Endothelial cell of umbilical vein (primary cell): ENCODE data around the gene TOR1B. TPM values are rescaled to one million over a fixed set of nuclear protein-coding genes. Genes with fewer than 3 reads are reported as not detected.

ENCODE experiments used
- BruUV-seq: library from RNA; stranded (reverse); fragments of 400-500 nt; replicated peaks from 2 replicates; lab custom pipeline; 2021; lab: Mats Ljungman, UMichigan
- CTCF ChIA-PET: fragments of 300-600, 350-600 bp; sonication (Branson Sonifier 250); formaldehyde crosslinking; loops from one replicate; lab custom pipeline; 2021; ENCODE audit warnings: antibody characterized with exemption, inconsistent platforms; lab: Charles Lee
- POLR2A ChIA-PET: fragments of 300-600, 350-600 bp; sonication (Branson Sonifier 250); formaldehyde crosslinking; loops from one replicate; lab custom pipeline; 2021; ENCODE audit warnings: antibody characterized with exemption, inconsistent platforms; lab: Charles Lee
- DNase-seq: peaks from one replicate; pipeline ENCODE4 v3.0.0-alpha.2; 2011; ENCODE audit warnings: low read depth, low spot score
- FAIRE-seq: peaks from 2 replicates; lab custom pipeline; 2011; peaks lifted over from hg19 to GRCh38; lab: Jason Lieb, UNC
- H2AFZ ChIP-seq: 2 replicates; pipeline ENCODE4 v1.6.0; 2012; ENCODE audit warnings: low read depth, low read length, control low read depth, inconsistent platforms
- H3K27ac ChIP-seq: 2 replicates; pipeline ENCODE4 v1.5.1; 2011; ENCODE audit warnings: low read depth, mild to moderate bottlenecking, control low read depth, low read length, moderate library complexity; ENCODE audit not compliant: insufficient read depth
- H3K27me3 ChIP-seq, 2 experiments: 2 replicates each; pipeline versions ENCODE4 v1.6.0 to v1.6.1; 2011; ENCODE audit warnings: low read length in 2 of 2, mixed read lengths in 1 of 2; ENCODE audit not compliant: control insufficient read depth in 2 of 2, insufficient read depth in 2 of 2
- H3K36me3 ChIP-seq, 2 experiments: 2 replicates in 1 of 2; 3 replicates in 1 of 2; pipeline ENCODE4 v1.5.1; 2011; ENCODE audit warnings: low read length in 2 of 2, mild to moderate bottlenecking in 1 of 2, moderate library complexity in 1 of 2; ENCODE audit not compliant: control insufficient read depth in 2 of 2, insufficient read depth in 2 of 2; ENCODE audit errors: extremely low read depth in 1 of 2
- H3K4me1 ChIP-seq: 3 replicates; pipeline ENCODE4 v1.5.1; 2011; ENCODE audit warnings: mild to moderate bottlenecking, low read length; ENCODE audit not compliant: control insufficient read depth, insufficient read depth; ENCODE audit errors: extremely low read depth
- H3K4me2 ChIP-seq: 2 replicates; pipeline ENCODE4 v1.6.1; 2011; ENCODE audit warnings: low read length, control low read depth, mixed read lengths; ENCODE audit not compliant: insufficient read depth
- H3K4me3 ChIP-seq, 3 experiments: fragments of 200-600 bp in 1 of 3; sonication (generic), shearing (Covaris generic) in 1 of 3; replicated peaks in 1 of 3; 2 replicates each; pipeline ENCODE4 v1.5.1; 2011 to 2016; ENCODE audit warnings: control low read depth in 3 of 3, low read length in 3 of 3, mild to moderate bottlenecking in 2 of 3, inconsistent platforms in 1 of 3, low read depth in 1 of 3, moderate library complexity in 1 of 3; ENCODE audit not compliant: insufficient read depth in 1 of 3
- H3K79me2 ChIP-seq: 2 replicates; pipeline ENCODE4 v1.6.0; 2012; ENCODE audit warnings: low read length, inconsistent platforms; ENCODE audit not compliant: control insufficient read depth, insufficient read depth
- H3K9ac ChIP-seq: replicated peaks from 2 replicates; pipeline ENCODE3; 2011; ENCODE audit warnings: low read length, control low read depth; ENCODE audit not compliant: insufficient read depth; ENCODE audit errors: extremely low read depth
- H3K9me1 ChIP-seq: replicated peaks from 3 replicates; pipeline ENCODE4 v1.6.0; 2011; ENCODE audit warnings: mild to moderate bottlenecking, low read length; ENCODE audit not compliant: control insufficient read depth, insufficient read depth; ENCODE audit errors: extremely low read depth
- H3K9me3 ChIP-seq: replicated peaks from 2 replicates; pipeline ENCODE4 v1.5.1; 2012; ENCODE audit warnings: low read length, inconsistent platforms; ENCODE audit not compliant: control insufficient read depth, insufficient read depth
- H4K20me1 ChIP-seq: replicated peaks from 2 replicates; pipeline ENCODE3; 2011; ENCODE audit warnings: mild to moderate bottlenecking, low read length; ENCODE audit not compliant: control insufficient read depth, insufficient read depth; ENCODE audit errors: extremely low read depth
- EZH2 ChIP-seq: IDR thresholded peaks from 2 replicates; pipeline ENCODE4 v1.6.1; 2012; ENCODE audit warnings: borderline replicate concordance, low read depth, mild to moderate bottlenecking, moderate library complexity, low read length, inconsistent platforms; ENCODE audit not compliant: severe bottlenecking
- GATA2 ChIP-seq: IDR thresholded peaks from 2 replicates; pipeline ENCODE4 v1.7.0; 2011; ENCODE audit warnings: low read depth, mild to moderate bottlenecking, moderate library complexity, mixed read lengths, low read length; ENCODE audit not compliant: insufficient read length, insufficient read depth
- MAX ChIP-seq: IDR thresholded peaks from 2 replicates; pipeline ENCODE4 v1.6.1; 2011; ENCODE audit not compliant: insufficient read depth, insufficient read length
- MYC ChIP-seq: IDR thresholded peaks from one replicate; pipeline ENCODE4 v1.6.1; 2011; ENCODE audit warnings: mild to moderate bottlenecking, low read depth, low read length
- POLR2A ChIP-seq: IDR thresholded peaks from 2 replicates; pipeline ENCODE4 v1.6.1; 2012; ENCODE audit warnings: low read depth, mild to moderate bottlenecking, control low read depth, low read length
- POLR2AphosphoS5 ChIP-seq: IDR thresholded peaks from 2 replicates; pipeline ENCODE4 v1.6.1; 2012; ENCODE audit warnings: low read depth, mild to moderate bottlenecking, control low read depth, low read length, moderate library complexity; ENCODE audit not compliant: insufficient read depth
- dilution Hi-C: fragments of 300-500 bp; cut with MboI; formaldehyde crosslinking; loops from one replicate; pipeline ENCODE4 v1.15.0; 2019; ENCODE audit warnings: low sequenced_read_pairs; ENCODE audit not compliant: extremely low pct_ligation_motif_present
- intact Hi-C: fragments of 100-400 bp; cut with micrococcal nuclease; formaldehyde crosslinking; loops from one replicate; pipeline ENCODE4 v1.10.0; 2022
- polyA plus RNA-seq, 4 experiments: library from polyadenylated mRNA; depleted of rRNA in 3 of 4; stranded (reverse) in 3 of 4; unstranded in 1 of 4; fragments of >200 nt; gene quantifications; 2 replicates each; pipeline versions ENCODE4 v1.2.1 to v1.2.3, GENCODE V29; 2011 to 2012; ENCODE audit warnings: missing spikeins in 1 of 4
- total RNA-seq: library from RNA; stranded (reverse); gene quantifications from 2 replicates; pipeline ENCODE4 v1.2.3, GENCODE V29; 2021
- TF ChIP-seq, protein P1 (sequence below), 2 donors: IDR thresholded peaks; 1 replicate in 1 of 2; 2 replicates in 1 of 2; pipeline ENCODE4 v1.5.1; 2011; ENCODE audit warnings: low read length in 2 of 2, mild to moderate bottlenecking in 2 of 2, moderate library complexity in 2 of 2, control low read depth in 1 of 2, inconsistent platforms in 1 of 2, low read depth in 1 of 2; ENCODE audit not compliant: insufficient read depth in 1 of 2; ENCODE audit errors: extremely low read depth in 1 of 2

TOR1B gene
- total and polyA plus RNA-seq, 2 donors (not counting 3 experiments of a cell fraction or from before 2014, with no cell fraction given) = 27.0 to 29.5 TPM

DNA sequence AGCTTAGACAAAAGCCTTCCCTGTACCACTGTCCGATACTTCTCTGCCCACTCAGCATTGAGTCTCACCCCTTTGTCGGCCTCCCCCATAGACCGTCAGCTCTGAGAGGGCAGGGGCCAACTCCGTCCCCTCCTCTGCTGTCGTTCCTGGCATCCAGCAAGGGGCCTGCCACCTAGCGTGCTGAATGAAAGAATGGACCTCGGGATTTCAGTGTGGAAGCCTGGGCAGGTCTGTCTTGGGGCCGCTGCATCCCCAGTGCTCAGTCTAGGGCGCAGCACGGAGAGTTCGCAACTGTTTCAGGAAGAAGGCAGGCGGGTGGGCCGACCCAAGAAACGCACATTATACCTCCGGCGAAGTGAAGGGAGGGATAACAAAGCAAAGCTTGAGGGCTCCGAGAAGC is 1.5 kb upstream of the TOR1B start:
- no peak overlapping the region for H2AFZ ChIP-seq
- no peak for FAIRE-seq
- H3K4me1 ChIP-seq = peaks cover 11% of the 10 kb centered on the region
- TF ChIP-seq MAX (no peak), POLR2A (no peak), GATA2 (no peak), EZH2 (no peak), MYC (no peak), POLR2AphosphoS5 (no peak)
- TF ChIP-seq, protein P1, sequence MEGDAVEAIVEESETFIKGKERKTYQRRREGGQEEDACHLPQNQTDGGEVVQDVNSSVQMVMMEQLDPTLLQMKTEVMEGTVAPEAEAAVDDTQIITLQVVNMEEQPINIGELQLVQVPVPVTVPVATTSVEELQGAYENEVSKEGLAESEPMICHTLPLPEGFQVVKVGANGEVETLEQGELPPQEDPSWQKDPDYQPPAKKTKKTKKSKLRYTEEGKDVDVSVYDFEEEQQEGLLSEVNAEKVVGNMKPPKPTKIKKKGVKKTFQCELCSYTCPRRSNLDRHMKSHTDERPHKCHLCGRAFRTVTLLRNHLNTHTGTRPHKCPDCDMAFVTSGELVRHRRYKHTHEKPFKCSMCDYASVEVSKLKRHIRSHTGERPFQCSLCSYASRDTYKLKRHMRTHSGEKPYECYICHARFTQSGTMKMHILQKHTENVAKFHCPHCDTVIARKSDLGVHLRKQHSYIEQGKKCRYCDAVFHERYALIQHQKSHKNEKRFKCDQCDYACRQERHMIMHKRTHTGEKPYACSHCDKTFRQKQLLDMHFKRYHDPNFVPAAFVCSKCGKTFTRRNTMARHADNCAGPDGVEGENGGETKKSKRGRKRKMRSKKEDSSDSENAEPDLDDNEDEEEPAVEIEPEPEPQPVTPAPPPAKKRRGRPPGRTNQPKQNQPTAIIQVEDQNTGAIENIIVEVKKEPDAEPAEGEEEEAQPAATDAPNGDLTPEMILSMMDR (IDR thresholded peaks at IDR 0.05; ENCODE audit: extremely low read depth in 1 of 2, insufficient read depth in 1 of 2, low read depth in 1 of 2, low read length in 2 of 2) = no peak
- no peak overlapping the region for H3K4me2 ChIP-seq
- ChIA-PET POLR2A (no interaction called here), CTCF (no interaction called here)
- H3K27ac ChIP-seq = no peak overlapping the region
- H3K79me2 ChIP-seq = peaks cover 7% of the 10 kb centered on the region
- no TSS peak for BruUV-seq
- no peaks in the 10 kb centered on the region for H3K9me3 ChIP-seq
- H3K9ac ChIP-seq = no peak overlapping the region
- DNase-seq = no peak
- dilution Hi-C loops (no loop called here), intact Hi-C loops (no loop called here)
- H3K9me1 ChIP-seq = no peaks in the 10 kb centered on the region
- no peaks in the 10 kb centered on the region for H3K27me3 ChIP-seq
- no peaks in the 10 kb centered on the region for H4K20me1 ChIP-seq
- H3K4me3 ChIP-seq = no peak overlapping the region
- no peaks in the 10 kb centered on the region for H3K36me3 ChIP-seq
